ENCODE results near the gene BLOC1S2. TPM values are rescaled to one million over a fixed set of nuclear protein-coding genes. Genes with fewer than 3 reads are reported as not detected.

Gene BLOC1S2
- total RNA-seq (2022; extraction: Qiagen RNA extraction; ENCODE audit: low read depth): 96.0 to 127 TPM (median 100 TPM) in 5 replicates

DNA sequence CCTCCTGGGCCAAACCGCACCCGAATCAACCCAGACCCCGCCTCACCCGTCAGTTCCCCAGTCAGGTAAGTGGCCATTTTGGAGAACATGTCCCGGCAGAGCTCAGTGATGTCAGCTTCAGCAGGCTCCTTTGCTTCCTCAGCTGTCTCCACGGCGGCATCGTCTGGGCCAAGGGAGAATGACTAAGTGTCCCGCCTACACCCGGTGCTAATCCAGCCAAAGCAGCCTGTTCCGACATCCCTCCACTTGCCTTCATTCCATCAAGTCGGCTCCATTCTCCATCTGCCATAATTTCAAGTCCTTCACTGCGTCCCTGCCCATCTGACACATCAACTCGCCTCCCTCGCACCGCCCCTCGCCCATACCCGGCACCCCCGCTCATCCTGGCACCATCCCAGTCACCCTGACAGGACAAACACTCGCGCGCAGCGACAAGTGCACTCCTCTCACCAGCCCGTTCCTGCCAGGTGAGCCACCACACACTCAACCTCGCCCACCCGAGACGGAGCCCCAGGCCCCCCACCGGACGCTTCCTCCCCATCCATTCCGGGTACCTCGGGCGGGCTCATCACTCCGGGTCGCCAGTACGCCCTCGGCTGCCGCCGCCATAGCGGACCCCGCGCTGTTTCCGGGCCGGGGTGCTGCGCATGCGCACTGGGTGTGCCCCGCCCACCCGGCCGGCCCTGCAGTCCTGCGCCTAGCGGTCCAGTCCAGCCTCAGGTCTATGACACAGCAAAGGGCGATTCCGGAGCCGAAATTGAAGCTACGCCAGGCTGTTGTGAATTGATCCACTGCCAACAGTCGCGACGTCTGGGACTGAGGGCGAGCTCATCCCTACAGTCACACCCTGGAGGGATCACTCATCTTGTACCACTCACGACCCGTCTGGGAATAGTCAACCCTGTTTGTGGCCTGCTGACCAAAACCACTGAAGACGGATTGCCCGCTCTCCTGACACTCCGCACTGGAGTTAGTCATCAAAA is at the start of gene BLOC1S2:
Gene BLOC1S2 (minus strand): TSS at position 630 of the 983 bp plus-strand sequence. CDS start 21 bp downstream, at position 609.

DNA sequence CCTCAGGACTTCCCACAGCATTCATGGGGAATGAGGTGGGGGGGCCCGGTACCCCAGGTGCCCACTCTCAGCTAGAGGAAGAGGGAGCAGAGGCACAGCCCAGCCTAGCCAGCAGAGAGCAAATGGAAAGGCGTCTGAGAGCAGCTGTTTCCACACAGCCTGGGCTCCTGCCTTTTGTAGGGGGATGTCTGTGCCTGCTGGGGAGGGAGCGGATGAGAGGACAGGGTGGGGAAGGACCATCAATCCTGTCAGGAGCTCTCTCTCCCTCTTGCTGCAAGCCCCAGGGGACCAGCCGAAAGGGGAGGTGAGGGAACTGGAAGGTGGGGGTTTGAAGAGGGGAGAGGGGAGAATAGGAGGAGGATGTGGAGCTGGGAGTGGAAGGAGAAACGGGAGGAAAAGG is 43.6 kb upstream of the BLOC1S2 start, which contains the start of gene PKD2L1:
Gene PKD2L1 (minus strand): TSS at position 150 of the 400 bp plus-strand sequence. CDS start 125 bp downstream, at position 25.

DNA sequence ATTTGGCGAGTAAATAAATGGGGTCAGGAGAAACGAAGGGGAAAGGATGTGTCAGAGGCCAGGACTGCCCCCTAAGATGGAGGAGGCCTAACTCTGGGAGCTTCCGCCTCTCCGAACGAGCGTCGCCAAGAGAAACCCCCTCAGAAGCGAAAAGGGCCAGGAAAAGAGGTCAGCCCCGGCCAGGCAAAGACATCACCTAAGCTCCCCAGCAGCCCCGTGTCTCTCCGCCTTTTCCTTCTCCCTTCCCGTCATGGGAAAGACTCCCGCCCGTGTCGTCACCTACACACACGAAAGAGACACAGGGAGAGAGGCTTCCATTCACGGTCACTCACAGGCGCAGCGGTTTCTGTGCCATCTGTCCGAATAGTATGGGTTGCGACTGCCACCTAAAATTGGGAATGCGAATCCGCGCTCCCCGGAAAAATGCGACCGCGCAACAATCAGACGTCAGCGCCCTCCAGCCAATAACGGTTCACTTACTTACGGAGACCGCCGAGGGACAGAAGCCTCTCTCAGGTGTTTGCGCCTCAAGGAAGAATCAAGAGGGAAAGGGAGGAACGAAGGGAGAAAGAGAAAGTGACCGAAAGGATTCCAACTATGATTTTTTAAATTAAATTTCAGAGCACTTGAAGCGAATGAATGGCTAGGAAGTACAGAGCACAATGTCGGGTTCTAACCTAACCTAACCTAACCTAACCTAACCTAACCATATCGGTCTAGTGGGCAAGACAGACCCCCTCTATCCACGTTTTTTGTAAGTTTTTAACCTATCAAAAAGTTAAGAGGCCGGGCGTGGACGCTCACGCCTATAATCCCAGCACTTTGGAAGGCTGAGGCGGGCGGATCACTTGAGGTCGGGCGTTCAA is 19.0 kb downstream of the BLOC1S2 start, which contains the start of gene CWF19L1:
Gene CWF19L1 (minus strand): TSS at position 400 of the 866 bp plus-strand sequence. CDS start 45 bp downstream, at position 355.

Other genes with a start within 250 kb of the BLOC1S2 start
- 0.17 to 0.51 TPM (median 0.24 TPM) in 5 replicates for gene CPN1, start 204.8 kb downstream of the BLOC1S2 start, total RNA-seq (2022; extraction: Qiagen RNA extraction; ENCODE audit: low read depth)
- 46.4 to 75.8 TPM (median 55.0 TPM) in 5 replicates for gene ERLIN1, start 100.7 kb downstream of the BLOC1S2 start, total RNA-seq (2022; extraction: Qiagen RNA extraction; ENCODE audit: low read depth)
- 20.4 to 26.5 TPM (median 22.0 TPM) in 5 replicates for gene CHUK, start 57.1 kb downstream of the BLOC1S2 start, total RNA-seq (2022; extraction: Qiagen RNA extraction; ENCODE audit: low read depth)
- 20.0 to 25.6 TPM (median 22.7 TPM) in 5 replicates for gene CWF19L1, start 19.0 kb downstream of the BLOC1S2 start, total RNA-seq (2022; extraction: Qiagen RNA extraction; ENCODE audit: low read depth)
- gene PKD2L1, start 43.5 kb upstream of the BLOC1S2 start, total RNA-seq (2022; extraction: Qiagen RNA extraction; ENCODE audit: low read depth): 0.09 to 0.15 TPM in 2 of 5 replicates, not detected in the others
- gene SCD, start 60.6 kb upstream of the BLOC1S2 start, total RNA-seq (2022; extraction: Qiagen RNA extraction; ENCODE audit: low read depth): 147 to 216 TPM (median 184 TPM) in 5 replicates
- 0.03 to 0.07 TPM in 2 of 5 replicates, not detected in the others for gene WNT8B, start 176.3 kb upstream of the BLOC1S2 start, total RNA-seq (2022; extraction: Qiagen RNA extraction; ENCODE audit: low read depth)
- 2.2 to 3.1 TPM (median 2.5 TPM) in 5 replicates for gene SEC31B, start 233.2 kb upstream of the BLOC1S2 start, total RNA-seq (2022; extraction: Qiagen RNA extraction; ENCODE audit: low read depth)
- gene NDUFB8, start 243.2 kb upstream of the BLOC1S2 start, total RNA-seq (2022; extraction: Qiagen RNA extraction; ENCODE audit: low read depth): 268 to 295 TPM (median 293 TPM) in 5 replicates
- 14.7 to 20.1 TPM (median 17.9 TPM) in 5 replicates for gene HIF1AN, start 249.3 kb upstream of the BLOC1S2 start, total RNA-seq (2022; extraction: Qiagen RNA extraction; ENCODE audit: low read depth)